WI38 (cell line): ENCODE data around the gene MGAM2.

Source experiments
- H3K4me3 ChIP-seq: 2 replicates; pipeline ENCODE4 v1.5.1; 2011; ENCODE audit warnings: low read depth, mild to moderate bottlenecking, control low read depth, low read length
- CTCF ChIP-seq: IDR thresholded peaks from 2 replicates; pipeline ENCODE4 v1.5.1; 2012; ENCODE audit warnings: low read depth, mild to moderate bottlenecking, control low read depth, low read length

MGAM2 gene

DNA sequence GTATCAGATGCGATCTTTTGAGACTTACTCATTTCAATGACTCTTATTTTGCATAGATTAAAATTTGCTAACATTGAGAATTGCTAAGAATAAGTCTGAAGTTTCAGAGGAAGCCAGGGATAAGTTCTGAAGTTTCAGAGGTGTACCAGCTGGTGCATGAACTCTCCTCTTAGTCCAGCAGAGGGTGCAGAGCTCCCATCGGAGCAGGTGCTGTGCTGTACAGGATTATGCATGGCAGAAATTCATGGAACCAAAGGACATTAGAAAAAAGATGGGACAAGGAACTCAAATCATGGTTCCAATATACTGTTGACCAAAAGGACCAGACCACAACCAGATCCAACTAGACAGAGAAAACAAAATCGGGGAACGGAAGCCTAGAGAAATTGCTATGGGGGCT, 41.9 kb downstream of the MGAM2 start:
- TF ChIP-seq CTCF = no peak
- no peak overlapping the region for H3K4me3 ChIP-seq

GRCh38 chr7:142158736-142159496, 47.4 kb downstream of the MGAM2 start:
- no peak overlapping the region for H3K4me3 ChIP-seq
- TF ChIP-seq CTCF = no peak

DNA sequence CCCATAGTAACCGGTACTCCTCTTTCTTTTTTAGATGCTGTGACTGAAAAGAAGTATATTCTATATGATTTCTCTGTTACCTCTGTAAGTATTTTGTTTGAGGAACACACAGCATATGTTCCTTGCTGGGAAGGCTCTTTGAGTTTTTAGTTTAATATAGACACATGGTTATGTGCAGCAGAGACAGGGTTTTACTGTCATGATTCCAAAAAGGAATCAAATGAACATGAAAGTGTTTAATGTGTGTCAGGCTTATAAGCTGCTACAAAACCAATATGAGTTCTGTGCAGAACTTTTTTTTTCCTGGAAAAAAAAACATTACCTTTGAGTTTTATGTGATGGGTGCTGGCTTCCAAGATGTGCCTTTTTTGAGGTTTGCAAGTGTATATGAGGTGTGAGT, 50.4 kb downstream of the MGAM2 start:
- no peak overlapping the region for H3K4me3 ChIP-seq
- no peak for TF ChIP-seq CTCF

GRCh38 chr7:142168746-142169145, 57.2 kb downstream of the MGAM2 start:
- H3K4me3 ChIP-seq = no peak overlapping the region
- no peak for TF ChIP-seq CTCF

GRCh38 chr7:142172932-142173331, 61.4 kb downstream of the MGAM2 start:
- no peak for TF ChIP-seq CTCF
- no peak overlapping the region for H3K4me3 ChIP-seq

DNA sequence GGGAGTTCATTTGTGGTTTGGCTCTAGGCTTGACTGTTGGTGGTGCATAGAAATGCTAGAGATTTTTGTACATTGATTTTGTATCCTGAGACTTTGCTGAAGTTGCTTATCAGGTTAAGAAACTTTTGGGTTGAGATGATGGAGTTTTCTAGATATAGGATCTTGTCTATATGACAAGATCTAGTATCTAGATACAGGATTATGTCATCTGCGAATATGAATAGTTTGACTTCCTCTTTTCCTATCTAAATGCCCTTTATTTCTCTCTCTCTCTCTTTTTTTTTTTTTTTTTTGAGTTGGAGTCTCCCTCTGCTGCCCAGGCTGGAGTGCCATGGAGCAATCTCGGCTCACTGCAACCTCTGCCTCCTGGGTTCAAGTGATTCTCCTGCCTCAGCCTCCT, 62.9 kb downstream of the MGAM2 start:
- no peak for TF ChIP-seq CTCF
- H3K4me3 ChIP-seq = no peak overlapping the region

DNA sequence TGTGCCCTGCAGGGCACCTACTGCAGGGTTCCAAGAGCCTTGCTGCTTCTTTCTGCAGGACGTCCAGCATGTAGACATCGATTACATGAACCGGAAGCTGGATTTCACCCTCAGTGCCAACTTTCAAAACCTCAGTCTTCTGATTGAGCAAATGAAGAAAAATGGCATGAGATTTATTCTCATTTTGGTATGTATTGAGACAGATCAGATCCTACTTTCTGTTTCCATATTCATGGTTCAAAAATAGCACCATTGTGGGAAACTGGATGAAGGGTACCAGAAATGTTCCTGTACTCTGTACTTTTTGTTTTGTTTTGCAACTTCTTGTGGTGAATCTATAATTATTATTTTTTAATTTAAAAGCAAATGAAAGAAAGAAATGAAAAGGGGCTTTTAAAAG, 64.1 kb downstream of the MGAM2 start:
- no peak for TF ChIP-seq CTCF
- no peak overlapping the region for H3K4me3 ChIP-seq
